ENCODE measurements around the gene OR6P1.

OR6P1 gene

GRCh38 chr1:158552296-158552695 lies 18.1 kb downstream of the OR6P1 start:
- DNase-seq: no peak
- H3K36me3 ChIP-seq (replicated peaks; ENCODE audit: insufficient read depth, low read length): no peaks in the 10 kb centered on the region
- H3K9me2 ChIP-seq (replicated peaks; ENCODE audit: insufficient read depth, low read length): no peaks in the 10 kb centered on the region; the same call in 1 of the 2 replicates
- H3K27ac ChIP-seq (ENCODE audit: low read length): no peak overlapping the region
- no peaks in the 10 kb centered on the region for H3F3A ChIP-seq (ENCODE audit: insufficient read depth, low read length)
- H3K4me2 ChIP-seq (ENCODE audit: low read depth, low read length): no peak overlapping the region
- no peaks in the 10 kb centered on the region for H3K9me3 ChIP-seq (replicated peaks; ENCODE audit: insufficient read depth, low read length)
- H3K4me3 ChIP-seq (ENCODE audit: low read length): no peak overlapping the region
- no peaks in the 10 kb centered on the region for H3K4me1 ChIP-seq (ENCODE audit: low read length)
- H2AFZ ChIP-seq (ENCODE audit: low read length): no peak overlapping the region
- H3K27me3 ChIP-seq (replicated peaks; ENCODE audit: insufficient read depth, low read length): no peaks in the 10 kb centered on the region
- no peaks in the 10 kb centered on the region for H3K79me2 ChIP-seq (ENCODE audit: low read length)
- TF ChIP-seq CTCF (IDR thresholded peaks at IDR 0.05; ENCODE audit: low read length) (no peak), EZH2phosphoT487 (IDR thresholded peaks at IDR 0.05; ENCODE audit: low read length) (no peak), EZH2 (optimal IDR thresholded peaks at IDR 0.05; ENCODE audit: low read depth, low read length) (no peak)
- H3K9ac ChIP-seq (ENCODE audit: low read length): no peak overlapping the region
- H4K20me1 ChIP-seq (ENCODE audit: insufficient read depth, low read length): no peaks in the 10 kb centered on the region

GRCh38 chr1:158547533-158547932 lies 22.8 kb downstream of the OR6P1 start:
- no peak for DNase-seq
- H4K20me1 ChIP-seq (ENCODE audit: insufficient read depth, low read length): no peaks in the 10 kb centered on the region
- no peak overlapping the region for H3K27ac ChIP-seq (ENCODE audit: low read length)
- no peak overlapping the region for H3K4me2 ChIP-seq (ENCODE audit: low read depth, low read length)
- H3F3A ChIP-seq (ENCODE audit: insufficient read depth, low read length): no peaks in the 10 kb centered on the region
- no peaks in the 10 kb centered on the region for H3K27me3 ChIP-seq (replicated peaks; ENCODE audit: insufficient read depth, low read length)
- H3K9ac ChIP-seq (ENCODE audit: low read length): no peak overlapping the region
- H2AFZ ChIP-seq (ENCODE audit: low read length): no peak overlapping the region
- no peaks in the 10 kb centered on the region for H3K4me1 ChIP-seq (ENCODE audit: low read length)
- H3K9me3 ChIP-seq (replicated peaks; ENCODE audit: insufficient read depth, low read length): no peaks in the 10 kb centered on the region
- no peaks in the 10 kb centered on the region; the same call in 1 of the 2 replicates for H3K9me2 ChIP-seq (replicated peaks; ENCODE audit: insufficient read depth, low read length)
- H3K4me3 ChIP-seq (ENCODE audit: low read length): no peak overlapping the region
- H3K36me3 ChIP-seq (replicated peaks; ENCODE audit: insufficient read depth, low read length): no peaks in the 10 kb centered on the region
- H3K79me2 ChIP-seq (ENCODE audit: low read length): no peaks in the 10 kb centered on the region
- no peak for TF ChIP-seq CTCF (IDR thresholded peaks at IDR 0.05; ENCODE audit: low read length)

- Histone ChIP-seq H4K20me1 (ENCODE audit: insufficient read depth, low read length) (no peaks in the 10 kb centered on the region), H3K36me3 (replicated peaks; ENCODE audit: insufficient read depth, low read length) (no peaks in the 10 kb centered on the region), H3K9me3 (replicated peaks; ENCODE audit: insufficient read depth, low read length) (no peaks in the 10 kb centered on the region), H3K4me1 (ENCODE audit: low read length) (no peaks in the 10 kb centered on the region), H3K27me3 (replicated peaks; ENCODE audit: insufficient read depth, low read length) (no peaks in the 10 kb centered on the region), H3K9me2 (replicated peaks; ENCODE audit: insufficient read depth, low read length) (no peaks in the 10 kb centered on the region), H3K9ac (ENCODE audit: low read length) (no peak overlapping the region), H3K4me2 (ENCODE audit: low read depth, low read length) (no peak overlapping the region), H2AFZ (ENCODE audit: low read length) (no peak overlapping the region), H3K27ac (ENCODE audit: low read length) (no peak overlapping the region), H3K4me3 (ENCODE audit: low read length) (no peak overlapping the region), H3K79me2 (ENCODE audit: low read length) (no peaks in the 10 kb centered on the region), H3F3A (ENCODE audit: insufficient read depth, low read length) (no peaks in the 10 kb centered on the region)
- TF ChIP-seq EZH2phosphoT487 (IDR thresholded peaks at IDR 0.05; ENCODE audit: low read length) (no peak), CTCF (IDR thresholded peaks at IDR 0.05; ENCODE audit: low read length) (no peak), EZH2 (optimal IDR thresholded peaks at IDR 0.05; ENCODE audit: low read depth, low read length) (no peak)
- no peak for DNase-seq
Measured at GRCh38 chr1:158537609-158538008, 32.8 kb downstream of the OR6P1 start.

Measured in MM.1S (cell line).